GM20431 (cell line): ENCODE measurements around the gene GATAD2A.

Experiments
- in situ Hi-C: fragments of 300-500 bp; cut with MseI, MboI; formaldehyde crosslinking; loops from one replicate; pipeline ENCODE4 v1.15.0; 2020; ENCODE audit warnings: low sequenced_read_pairs; ENCODE audit not compliant: unreplicated experiment

The GATAD2A gene

GRCh38 chr19:19538061-19538784, 132.7 kb downstream of the GATAD2A start, which contains the start of gene CILP2:
TSS of gene CILP2 (plus strand) at chr19:19538265. CDS start at chr19:19538350, 85 bp downstream.
- in situ Hi-C loops, result loop anchor here (25.0 kb wide), 3 partner anchors 99 to 749 kb away; partner anchors contain the start of genes GMIP and LPAR2

- in situ Hi-C loops, result loop anchor here (25.0 kb wide), 3 partner anchors 99 to 749 kb away; partner anchors contain the start of genes GMIP and LPAR2
These were observed 133.3 kb downstream of the GATAD2A start for GRCh38 chr19:19538785-19539166.

- in situ Hi-C loops, result loop anchor here (25.0 kb wide), 3 partner anchors 98 to 748 kb away; partner anchors contain the start of genes GMIP and LPAR2
These were observed 134.2 kb downstream of the GATAD2A start for GRCh38 chr19:19539698-19540063.

DNA sequence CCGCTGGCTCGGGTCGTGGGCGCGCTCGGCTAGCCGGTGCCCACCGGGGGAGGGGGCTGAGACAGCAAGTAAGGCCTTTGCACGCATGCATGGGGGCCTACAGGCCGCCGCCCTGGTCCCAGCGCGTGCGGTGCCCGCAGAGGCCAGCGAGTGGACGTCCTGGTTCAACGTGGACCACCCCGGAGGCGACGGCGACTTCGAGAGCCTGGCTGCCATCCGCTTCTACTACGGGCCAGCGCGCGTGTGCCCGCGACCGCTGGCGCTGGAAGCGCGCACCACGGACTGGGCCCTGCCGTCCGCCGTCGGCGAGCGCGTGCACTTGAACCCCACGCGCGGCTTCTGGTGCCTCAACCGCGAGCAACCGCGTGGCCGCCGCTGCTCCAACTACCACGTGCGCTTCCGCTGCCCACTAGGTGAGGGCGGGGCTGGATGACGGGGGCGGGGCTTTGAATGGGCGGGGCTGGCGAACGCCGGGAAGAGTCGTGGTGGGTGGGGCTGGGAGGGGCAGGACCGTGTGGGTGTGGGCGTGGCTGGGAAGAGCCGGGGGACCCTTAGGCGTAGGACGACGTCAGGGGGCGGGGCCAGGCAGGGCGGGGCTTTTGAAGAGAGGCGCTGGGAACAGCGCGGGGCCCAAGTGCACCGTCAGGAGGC, 134.7 kb downstream of the GATAD2A start:
- in situ Hi-C loops, result loop anchor here (25.0 kb wide), 3 partner anchors 97 to 747 kb away; partner anchors contain the start of genes GMIP and LPAR2

GRCh38 chr19:19540715-19541515, 135.4 kb downstream of the GATAD2A start:
- in situ Hi-C loops, result loop anchor here (25.0 kb wide), 3 partner anchors 96 to 746 kb away; partner anchors contain the start of genes GMIP and LPAR2

DNA sequence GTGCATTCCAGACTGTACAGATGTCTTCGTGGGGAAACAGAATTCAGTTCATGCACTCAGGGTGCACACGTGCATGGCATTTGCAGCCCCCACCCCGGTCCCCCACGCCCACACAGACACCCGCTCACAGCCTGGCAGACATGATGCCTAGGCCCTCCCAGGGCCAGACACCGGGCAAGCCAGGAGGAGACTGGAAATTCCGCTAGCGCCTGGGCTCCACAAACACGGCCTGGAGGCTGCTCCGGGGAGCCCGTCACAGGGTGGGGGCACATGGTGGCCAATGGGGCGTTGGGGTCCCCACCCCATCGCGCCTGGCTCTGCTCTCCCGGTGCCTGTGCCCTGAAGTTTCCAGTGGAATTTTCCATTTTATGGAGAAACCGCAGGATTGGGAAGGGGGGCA, 136.1 kb downstream of the GATAD2A start:
- in situ Hi-C loops, result loop anchor here (25.0 kb wide), 3 partner anchors 96 to 746 kb away; partner anchors contain the start of genes GMIP and LPAR2

GRCh38 chr19:19542507-19542906, 137.0 kb downstream of the GATAD2A start:
- in situ Hi-C loops, result loop anchor here (25.0 kb wide), 3 partner anchors 95 to 745 kb away; partner anchors contain the start of genes GMIP and LPAR2

- in situ Hi-C loops, result loop anchor here (25.0 kb wide), 3 partner anchors 94 to 744 kb away; partner anchors contain the start of genes GMIP and LPAR2
These were observed 137.6 kb downstream of the GATAD2A start for GRCh38 chr19:19543101-19543500.

- in situ Hi-C loops, result loop anchor here (25.0 kb wide), 3 partner anchors 94 to 744 kb away; partner anchors contain the start of genes GMIP and LPAR2
These were observed 138.2 kb downstream of the GATAD2A start for GRCh38 chr19:19543640-19544039.

GRCh38 chr19:19544257-19544953, 138.9 kb downstream of the GATAD2A start:
- in situ Hi-C loops, result loop anchor here (25.0 kb wide), 3 partner anchors 93 to 743 kb away; partner anchors contain the start of genes GMIP and LPAR2

- in situ Hi-C loops, result loop anchor here (25.0 kb wide), 3 partner anchors 92 to 742 kb away; partner anchors contain the start of genes GMIP and LPAR2
These were observed 139.6 kb downstream of the GATAD2A start for GRCh38 chr19:19544954-19545591.

GRCh38 chr19:19545707-19546106, 140.2 kb downstream of the GATAD2A start:
- in situ Hi-C loops, result loop anchor here (25.0 kb wide), 3 partner anchors 92 to 742 kb away; partner anchors contain the start of genes GMIP and LPAR2

DNA sequence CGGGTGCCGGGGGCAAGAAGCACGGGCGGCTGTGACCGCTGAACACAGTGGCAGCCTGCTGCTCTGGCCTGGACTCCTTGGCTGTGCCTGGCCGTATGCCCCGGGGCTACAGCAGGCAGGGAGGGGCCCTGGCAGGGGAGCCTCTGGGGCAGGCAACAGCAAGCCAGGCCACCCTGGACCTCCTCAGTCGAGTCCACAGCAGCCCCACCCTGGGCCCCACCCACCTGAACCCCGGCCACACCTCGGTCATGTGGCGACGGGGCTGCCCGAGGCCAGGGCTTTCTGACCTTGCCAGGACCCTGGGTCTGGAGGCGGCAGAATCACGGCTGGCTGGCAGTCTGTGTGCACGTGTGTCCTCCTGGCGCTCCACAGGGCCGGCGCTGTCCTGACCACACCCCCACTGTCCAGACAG, 141.3 kb downstream of the GATAD2A start:
- in situ Hi-C loops, result loop anchor here (25.0 kb wide), 3 partner anchors 91 to 741 kb away; partner anchors contain the start of genes GMIP and LPAR2

GRCh38 chr19:19547674-19548336, 142.3 kb downstream of the GATAD2A start:
- in situ Hi-C loops, result loop anchor here (25.0 kb wide), 3 partner anchors 89 to 739 kb away; partner anchors contain the start of genes GMIP and LPAR2

DNA sequence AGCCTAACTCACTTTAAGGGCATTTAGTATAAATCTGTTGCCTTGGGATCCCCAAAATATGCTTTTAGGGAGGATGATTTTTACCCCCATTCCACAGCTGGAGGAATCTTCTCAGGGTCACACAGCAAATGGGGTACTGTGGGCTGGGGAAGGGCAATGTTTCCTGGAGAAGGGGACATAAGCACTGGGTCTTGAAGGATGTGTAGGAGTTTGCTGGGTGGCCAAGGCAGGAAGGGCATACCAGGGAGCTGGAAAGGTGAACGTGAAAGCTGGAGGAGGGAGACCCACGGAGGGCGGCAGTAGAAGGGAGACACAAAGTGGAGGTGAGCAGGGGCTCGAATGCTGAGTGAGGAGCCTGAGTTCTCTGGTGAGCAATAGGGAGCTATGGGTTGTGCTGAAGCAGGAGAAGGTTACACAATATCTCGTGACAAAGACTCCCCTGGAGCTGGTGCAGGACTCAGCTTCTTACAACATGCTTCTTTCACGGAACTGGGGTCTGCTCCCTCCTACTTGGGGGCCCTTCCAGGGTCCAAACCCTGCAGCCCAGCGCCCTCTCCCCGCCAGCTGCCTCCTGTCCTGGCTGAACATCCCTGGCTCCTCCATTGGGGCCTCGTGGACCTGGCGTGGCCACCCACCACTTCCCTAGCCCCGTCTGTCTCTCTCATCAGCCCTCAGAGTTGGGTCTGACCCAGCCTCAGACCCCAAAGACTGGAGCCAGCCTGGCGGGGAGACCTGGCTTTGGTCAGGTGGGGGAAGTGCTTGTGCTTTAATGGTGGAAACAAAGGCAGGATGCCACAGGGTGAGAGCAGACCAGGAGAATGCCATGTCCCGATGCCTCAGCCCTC, 143.7 kb downstream of the GATAD2A start:
- in situ Hi-C loops, result loop anchor here (25.0 kb wide), 3 partner anchors 88 to 738 kb away; partner anchors contain the start of genes GMIP and LPAR2

DNA sequence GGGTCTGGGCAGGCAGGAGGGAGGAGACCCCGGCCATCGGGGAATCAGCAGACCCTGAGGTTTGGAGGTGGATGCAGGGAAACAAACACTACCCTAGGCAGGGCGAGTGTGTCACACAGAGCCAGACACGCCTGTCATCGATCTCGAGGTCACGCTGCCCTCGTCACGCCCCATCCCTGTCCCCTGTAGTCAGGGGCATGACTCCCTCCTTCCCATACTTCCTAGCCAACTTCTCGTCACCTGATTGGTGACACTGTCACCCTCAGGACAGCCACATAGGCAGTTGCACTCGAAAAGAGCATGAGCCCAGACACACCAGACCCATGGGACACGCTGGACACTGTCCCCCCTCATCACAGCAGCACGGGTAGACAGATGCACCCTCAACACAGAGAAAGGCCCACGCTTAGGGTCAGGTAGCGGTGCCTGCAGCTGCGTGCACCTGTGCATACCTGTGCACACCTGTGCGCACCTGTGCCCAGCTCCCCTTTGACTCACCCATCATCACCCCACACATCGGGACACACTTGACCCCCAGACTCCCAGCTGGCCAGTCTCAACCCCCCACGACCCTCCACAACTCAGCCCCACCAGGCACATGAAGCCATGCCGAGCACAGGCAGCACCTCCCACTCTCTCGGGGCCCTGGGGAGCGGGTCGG, 144.5 kb downstream of the GATAD2A start:
- in situ Hi-C loops, result loop anchor here (25.0 kb wide), 3 partner anchors 87 to 737 kb away; partner anchors contain the start of genes GMIP and LPAR2
